B cell (primary cell): ENCODE results near the gene FLYWCH2.

Experiments
- CTCF ChIP-seq: fragments of 200-600 bp; IDR thresholded peaks from one replicate; pipeline ENCODE4 v1.8.0; 2022; ENCODE audit warnings: antibody characterized with exemption, mild to moderate bottlenecking
- EZH2 ChIP-seq: IDR thresholded peaks from 2 replicates; pipeline ENCODE4 v1.6.1; 2012; ENCODE audit warnings: borderline replicate concordance, low read depth, mild to moderate bottlenecking, moderate library complexity, low read length; ENCODE audit not compliant: insufficient read depth, poor library complexity, severe bottlenecking

GRCh38 chr16:2879854-2880508 is 3.0 kb upstream of the FLYWCH2 start:
- TF ChIP-seq CTCF, result no peak
- no peak for TF ChIP-seq EZH2
